Measurements from ENCODE around the gene ZMYND11. TPM values are rescaled to one million over a fixed set of nuclear protein-coding genes. Genes with fewer than 3 reads are reported as not detected.

The ZMYND11 gene
- total and polyA plus RNA-seq, 2 experiments from 2014 or later = 31.5 to 70.2 TPM

GRCh38 chr10:246431-246830 is 111.2 kb downstream of the ZMYND11 start:
- Histone ChIP-seq H3K36me3 (replicated peaks; ENCODE audit: insufficient read depth, low read depth) (no peaks in the 10 kb centered on the region), H4K20me1 (ENCODE audit: insufficient read depth, poor library complexity, severe bottlenecking) (no peaks in the 10 kb centered on the region), H2AFZ (no peak overlapping the region), H3K4me3 (no peak overlapping the region), H3K27me3 (no peaks in the 10 kb centered on the region), H3K4me1 (ENCODE audit: insufficient read depth) (no peaks in the 10 kb centered on the region), H3K27ac (no peak overlapping the region), H3K79me2 (no peaks in the 10 kb centered on the region), H3K9me2 (replicated peaks; ENCODE audit: insufficient read depth) (no peaks in the 10 kb centered on the region), H3K4me2 (no peak overlapping the region), H3K9me3 (ENCODE audit: low read depth) (no peaks in the 10 kb centered on the region)
- TF ChIP-seq EZH2 (IDR thresholded peaks at IDR 0.05; ENCODE audit: borderline replicate concordance) = no peak
- TF ChIP-seq, protein P1, sequence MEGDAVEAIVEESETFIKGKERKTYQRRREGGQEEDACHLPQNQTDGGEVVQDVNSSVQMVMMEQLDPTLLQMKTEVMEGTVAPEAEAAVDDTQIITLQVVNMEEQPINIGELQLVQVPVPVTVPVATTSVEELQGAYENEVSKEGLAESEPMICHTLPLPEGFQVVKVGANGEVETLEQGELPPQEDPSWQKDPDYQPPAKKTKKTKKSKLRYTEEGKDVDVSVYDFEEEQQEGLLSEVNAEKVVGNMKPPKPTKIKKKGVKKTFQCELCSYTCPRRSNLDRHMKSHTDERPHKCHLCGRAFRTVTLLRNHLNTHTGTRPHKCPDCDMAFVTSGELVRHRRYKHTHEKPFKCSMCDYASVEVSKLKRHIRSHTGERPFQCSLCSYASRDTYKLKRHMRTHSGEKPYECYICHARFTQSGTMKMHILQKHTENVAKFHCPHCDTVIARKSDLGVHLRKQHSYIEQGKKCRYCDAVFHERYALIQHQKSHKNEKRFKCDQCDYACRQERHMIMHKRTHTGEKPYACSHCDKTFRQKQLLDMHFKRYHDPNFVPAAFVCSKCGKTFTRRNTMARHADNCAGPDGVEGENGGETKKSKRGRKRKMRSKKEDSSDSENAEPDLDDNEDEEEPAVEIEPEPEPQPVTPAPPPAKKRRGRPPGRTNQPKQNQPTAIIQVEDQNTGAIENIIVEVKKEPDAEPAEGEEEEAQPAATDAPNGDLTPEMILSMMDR (IDR thresholded peaks at IDR 0.05; ENCODE audit: poor library complexity) = no peak
- TF ChIP-seq EZH2phosphoT487 (IDR thresholded peaks at IDR 0.05; ENCODE audit: low read depth, severe bottlenecking, unreplicated experiment) = no peak
- WGBS (ENCODE audit: low lambda C conversion rate, missing lambda C conversion rate) = 96% methylated on average over 9 of the region's 9 CpGs
- no peak for DNase-seq (ENCODE audit: low spot score)

- Histone ChIP-seq H4K20me1 (ENCODE audit: insufficient read depth, poor library complexity, severe bottlenecking) (no peaks in the 10 kb centered on the region), H3K9me3 (ENCODE audit: low read depth) (no peaks in the 10 kb centered on the region), H3K36me3 (replicated peaks; ENCODE audit: insufficient read depth, low read depth) (no peaks in the 10 kb centered on the region), H3K27ac (no peak overlapping the region), H3K4me2 (no peak overlapping the region), H3K4me3 (no peak overlapping the region), H3K79me2 (no peaks in the 10 kb centered on the region), H3K9me2 (replicated peaks; ENCODE audit: insufficient read depth) (no peaks in the 10 kb centered on the region), H3K4me1 (ENCODE audit: insufficient read depth) (no peaks in the 10 kb centered on the region), H2AFZ (no peak overlapping the region), H3K27me3 (no peaks in the 10 kb centered on the region)
- no peak for TF ChIP-seq EZH2 (IDR thresholded peaks at IDR 0.05; ENCODE audit: borderline replicate concordance)
- no peak for TF ChIP-seq EZH2phosphoT487 (IDR thresholded peaks at IDR 0.05; ENCODE audit: low read depth, severe bottlenecking, unreplicated experiment)
- TF ChIP-seq, protein P1 (IDR thresholded peaks at IDR 0.05; ENCODE audit: poor library complexity) = no peak
- 95% methylated on average over 4 of the region's 4 CpGs for WGBS (ENCODE audit: low lambda C conversion rate, missing lambda C conversion rate)
- no peak for DNase-seq (ENCODE audit: low spot score)
Measured at GRCh38 chr10:247480-247879, 112.2 kb downstream of the ZMYND11 start.

GRCh38 chr10:248307-248706 is 113.1 kb downstream of the ZMYND11 start:
- 95% methylated on average over 15 of the region's 15 CpGs for WGBS (ENCODE audit: low lambda C conversion rate, missing lambda C conversion rate)
- H3K9me3 ChIP-seq (ENCODE audit: low read depth) = no peaks in the 10 kb centered on the region
- H3K4me1 ChIP-seq (ENCODE audit: insufficient read depth) = no peaks in the 10 kb centered on the region
- no peak overlapping the region for H3K27ac ChIP-seq
- no peaks in the 10 kb centered on the region for H3K79me2 ChIP-seq
- no peaks in the 10 kb centered on the region for H4K20me1 ChIP-seq (ENCODE audit: insufficient read depth, poor library complexity, severe bottlenecking)
- no peaks in the 10 kb centered on the region for H3K36me3 ChIP-seq (replicated peaks; ENCODE audit: insufficient read depth, low read depth)
- no peak for DNase-seq (ENCODE audit: low spot score)
- H3K4me3 ChIP-seq = no peak overlapping the region
- no peaks in the 10 kb centered on the region for H3K9me2 ChIP-seq (replicated peaks; ENCODE audit: insufficient read depth)
- H2AFZ ChIP-seq = no peak overlapping the region
- H3K4me2 ChIP-seq = no peak overlapping the region
- no peaks in the 10 kb centered on the region for H3K27me3 ChIP-seq
- no peak for TF ChIP-seq EZH2phosphoT487 (IDR thresholded peaks at IDR 0.05; ENCODE audit: low read depth, severe bottlenecking, unreplicated experiment)
- TF ChIP-seq EZH2 (IDR thresholded peaks at IDR 0.05; ENCODE audit: borderline replicate concordance) = no peak
- TF ChIP-seq, protein P1 (IDR thresholded peaks at IDR 0.05; ENCODE audit: poor library complexity) = no peak

All from hepatocyte (in vitro differentiated cells).